Lower leg skin (tissue), 4 donors: ENCODE data around the gene DOCK3. TPM values are rescaled to one million over a fixed set of nuclear protein-coding genes. Genes with fewer than 3 reads are reported as not detected.
"Not testable (repeated sequence)": the region's sequence is repeated elsewhere in the genome, so short reads cannot be mapped to it uniquely, and the experiment has no call there.

Experiments
- DNase-seq, 2 donors: peaks; one replicate each; pipeline ENCODE4 v3.0.0-alpha.2; 2019; ENCODE audit warnings: low spot score in 2 of 2
- H3K4me3 ChIP-seq: fragments of 200-600 bp; sonication (generic); 2 replicates; pipeline ENCODE4 v1.5.1; 2017; ENCODE audit warnings: mild to moderate bottlenecking, low read depth; ENCODE audit not compliant: poor library complexity, severe bottlenecking
- POLR2A ChIP-seq, 2 donors: fragments of 450-650 bp; IDR thresholded peaks; one replicate each; pipeline ENCODE4 v1.6.1; 2016 to 2017; ENCODE audit warnings: antibody characterized with exemption in 2 of 2, mild to moderate bottlenecking in 1 of 2, moderate library complexity in 1 of 2
- WGBS, 2 donors: methylation state at CpG; one replicate each; pipeline ENCODE4 v1.1.5; 2018; 5-methylcytosine and 5-hydroxymethylcytosine counted together
- intact Hi-C: fragments of 100-400 bp; cut with DNase I; formaldehyde crosslinking; loops from one replicate; pipeline ENCODE4 v1.15.0; 2023; ENCODE audit warnings: low total_unique reads
- total RNA-seq, 4 donors: library from RNA; depleted of rRNA; stranded (reverse); fragments of >200 nt; gene quantifications; one replicate each; pipeline ENCODE4 v1.1.0, GENCODE V29; 2016
- TF ChIP-seq, protein P1 (sequence below), 3 donors: fragments of 450-650 bp; IDR thresholded peaks; one replicate each; pipeline ENCODE4 v1.5.1; 2016; ENCODE audit warnings: antibody characterized with exemption in 3 of 3, mild to moderate bottlenecking in 3 of 3, moderate library complexity in 2 of 3

Gene DOCK3
- total RNA-seq, 4 donors from 2014 or later: 2.0 to 4.5 (median 3.0) TPM

DNA sequence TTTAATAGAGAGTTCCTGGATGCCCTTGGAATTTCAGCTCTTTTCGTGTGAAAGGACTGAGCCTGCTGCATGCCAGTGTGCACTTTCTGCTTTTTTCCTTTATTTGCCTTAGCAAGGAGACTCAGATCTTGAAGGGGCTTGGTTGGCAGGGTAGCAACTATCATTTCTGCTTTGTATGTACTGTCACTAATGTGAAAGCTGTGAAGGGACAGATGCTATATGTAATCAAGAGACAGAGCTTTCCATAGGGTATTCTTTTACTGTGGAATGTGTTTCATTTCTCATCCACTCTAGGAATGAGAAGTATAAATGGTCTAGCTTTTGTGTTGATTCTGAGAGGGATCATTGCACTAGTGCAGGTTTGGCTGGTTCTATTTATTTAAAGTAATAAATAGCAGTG lies 377.8 kb downstream of the DOCK3 start:
- H3K4me3 ChIP-seq: no peak overlapping the region
- intact Hi-C loops: no loop called here
- no peak for TF ChIP-seq POLR2A (IDR thresholded peaks at IDR 0.05)
- TF ChIP-seq, protein P1, sequence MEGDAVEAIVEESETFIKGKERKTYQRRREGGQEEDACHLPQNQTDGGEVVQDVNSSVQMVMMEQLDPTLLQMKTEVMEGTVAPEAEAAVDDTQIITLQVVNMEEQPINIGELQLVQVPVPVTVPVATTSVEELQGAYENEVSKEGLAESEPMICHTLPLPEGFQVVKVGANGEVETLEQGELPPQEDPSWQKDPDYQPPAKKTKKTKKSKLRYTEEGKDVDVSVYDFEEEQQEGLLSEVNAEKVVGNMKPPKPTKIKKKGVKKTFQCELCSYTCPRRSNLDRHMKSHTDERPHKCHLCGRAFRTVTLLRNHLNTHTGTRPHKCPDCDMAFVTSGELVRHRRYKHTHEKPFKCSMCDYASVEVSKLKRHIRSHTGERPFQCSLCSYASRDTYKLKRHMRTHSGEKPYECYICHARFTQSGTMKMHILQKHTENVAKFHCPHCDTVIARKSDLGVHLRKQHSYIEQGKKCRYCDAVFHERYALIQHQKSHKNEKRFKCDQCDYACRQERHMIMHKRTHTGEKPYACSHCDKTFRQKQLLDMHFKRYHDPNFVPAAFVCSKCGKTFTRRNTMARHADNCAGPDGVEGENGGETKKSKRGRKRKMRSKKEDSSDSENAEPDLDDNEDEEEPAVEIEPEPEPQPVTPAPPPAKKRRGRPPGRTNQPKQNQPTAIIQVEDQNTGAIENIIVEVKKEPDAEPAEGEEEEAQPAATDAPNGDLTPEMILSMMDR (IDR thresholded peaks at IDR 0.05): no peak
- WGBS, 2 donors: 71 to 83% methylated on average over 1 of the region's 1 CpG
- no peak for DNase-seq

DNA sequence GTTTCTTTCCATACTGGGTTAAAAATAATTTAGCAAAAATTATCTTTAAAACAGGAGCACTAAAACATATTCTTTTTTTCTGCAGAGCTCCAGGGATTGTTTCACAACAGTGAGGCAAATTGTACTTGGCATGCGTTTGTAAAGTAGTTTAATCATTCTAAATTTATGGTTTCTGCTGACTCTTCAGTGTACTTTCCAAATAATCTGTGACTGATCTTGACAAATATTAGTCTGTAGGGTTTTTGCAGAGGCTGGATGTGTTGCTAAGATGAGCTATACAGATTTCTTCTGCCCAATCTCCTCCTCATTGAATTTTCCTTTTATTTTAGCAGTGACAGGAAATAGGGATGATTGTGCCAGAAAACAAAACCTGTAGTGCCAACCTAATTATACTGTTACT lies 382.4 kb downstream of the DOCK3 start:
- no peak overlapping the region for H3K4me3 ChIP-seq
- WGBS, 2 donors: 14 to 24% methylated on average over 1 of the region's 1 CpG
- no peak for DNase-seq
- intact Hi-C loops: no loop called here
- TF ChIP-seq POLR2A (IDR thresholded peaks at IDR 0.05): no peak
- TF ChIP-seq, protein P1 (IDR thresholded peaks at IDR 0.05): no peak

DNA sequence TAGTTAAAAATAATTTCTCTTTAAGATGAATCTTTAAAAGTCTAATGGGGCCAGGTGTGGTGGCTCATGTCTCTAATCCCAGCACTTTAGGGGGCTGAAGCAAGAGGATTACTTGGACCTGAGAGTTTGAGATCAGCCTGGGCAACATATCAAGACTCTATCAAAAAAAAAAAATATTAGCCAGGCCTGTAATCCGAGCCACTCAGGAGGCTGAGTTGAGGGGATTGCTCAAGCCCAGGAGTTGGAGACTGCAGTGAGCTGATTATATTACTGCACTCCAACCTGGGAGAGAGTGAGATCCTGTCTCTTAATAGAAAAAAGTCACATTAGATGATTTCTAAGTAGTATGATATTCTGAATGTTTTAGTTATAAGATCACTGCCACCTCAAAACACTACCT lies 388.3 kb downstream of the DOCK3 start:
- WGBS, 2 donors: 32 to 34% methylated on average over 1 of the region's 1 CpG
- intact Hi-C loops: no loop called here
- no peak overlapping the region for H3K4me3 ChIP-seq
- TF ChIP-seq, protein P1 (IDR thresholded peaks at IDR 0.05): no peak
- no peak for TF ChIP-seq POLR2A (IDR thresholded peaks at IDR 0.05)
- no peak for DNase-seq

DNA sequence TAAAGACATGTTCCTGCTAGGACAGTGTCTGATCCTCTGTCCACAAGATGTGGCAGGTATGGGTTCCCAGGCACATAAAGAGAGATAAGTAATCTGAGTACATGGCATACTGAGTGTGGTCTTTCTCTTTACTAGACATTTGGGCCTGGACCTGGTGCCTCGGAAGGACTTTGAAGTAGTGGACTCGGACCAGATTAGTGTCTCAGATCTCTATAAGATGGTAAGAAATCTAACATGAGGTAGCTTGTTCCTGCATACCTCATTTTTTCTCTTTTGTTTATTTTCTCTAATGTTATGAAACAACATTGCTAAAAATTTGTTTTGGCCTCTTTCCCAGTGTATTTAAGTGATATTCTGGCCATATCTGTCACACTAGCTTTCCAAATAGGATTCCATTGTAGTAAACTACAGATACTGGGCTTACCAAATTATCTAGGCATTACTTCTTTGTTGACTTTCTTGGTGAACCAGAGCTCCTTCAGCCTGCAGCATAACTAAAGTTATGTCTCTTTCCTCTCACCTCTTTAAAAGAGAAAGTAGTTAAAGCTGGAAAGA lies 400.6 kb downstream of the DOCK3 start:
- WGBS, 2 donors: 80 to 84% methylated on average over 2 of the region's 2 CpGs
- no peak overlapping the region for H3K4me3 ChIP-seq
- intact Hi-C loops: no loop called here
- TF ChIP-seq, protein P1 (IDR thresholded peaks at IDR 0.05): no peak
- TF ChIP-seq POLR2A (IDR thresholded peaks at IDR 0.05): no peak
- DNase-seq: no peak

DNA sequence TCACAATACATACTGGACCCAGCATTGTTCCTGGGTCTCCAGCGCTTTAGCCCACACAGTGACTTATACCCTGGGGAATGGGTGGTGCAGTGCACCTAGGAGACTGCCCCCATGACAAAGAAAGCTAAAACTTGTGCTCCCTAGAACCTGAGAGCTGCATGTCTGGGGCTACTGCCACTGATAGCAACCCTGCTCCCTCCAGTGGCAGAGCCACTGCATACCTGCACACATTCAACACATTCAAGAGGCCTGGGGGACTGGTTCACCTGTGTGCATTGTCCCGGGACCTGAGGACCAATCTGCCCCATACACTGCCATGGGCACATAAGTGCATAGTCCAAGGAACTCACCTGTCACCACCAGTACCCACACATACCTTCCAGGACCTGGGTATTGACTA lies 407.6 kb downstream of the DOCK3 start:
- WGBS, 2 donors: 91 to 100% methylated on average over 2 of the region's 2 CpGs
- DNase-seq: no peak
- intact Hi-C loops: no loop called here
- H3K4me3 ChIP-seq: no peak overlapping the region
- TF ChIP-seq, protein P1 (IDR thresholded peaks at IDR 0.05): no peak
- TF ChIP-seq POLR2A (IDR thresholded peaks at IDR 0.05): no peak

DNA sequence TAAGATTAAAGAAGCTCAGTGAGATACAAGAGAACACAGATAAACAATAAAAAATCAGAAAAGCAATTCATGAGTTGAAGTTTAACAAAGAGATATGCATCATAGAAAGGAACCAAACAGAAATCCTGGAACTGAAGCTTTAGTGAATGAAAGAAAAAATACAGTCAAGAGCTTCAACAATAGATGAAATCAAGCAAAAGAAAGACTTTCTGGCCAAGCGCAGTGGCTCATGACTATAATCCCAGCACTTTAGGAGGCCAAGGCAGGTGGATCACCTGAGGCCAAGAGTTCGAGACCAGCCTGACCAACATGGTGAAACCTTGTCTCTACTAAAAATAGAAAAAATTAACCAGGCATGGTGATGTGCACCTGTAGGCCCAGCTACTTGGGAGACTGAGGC lies 408.8 kb downstream of the DOCK3 start:
- intact Hi-C loops: no loop called here
- DNase-seq: no peak
- H3K4me3 ChIP-seq: no peak overlapping the region
- 93% methylated on average over 2 of the region's 2 CpGs for WGBS, 2 donors
- TF ChIP-seq, protein P1 (IDR thresholded peaks at IDR 0.05): no peak
- no peak for TF ChIP-seq POLR2A (IDR thresholded peaks at IDR 0.05)

DNA sequence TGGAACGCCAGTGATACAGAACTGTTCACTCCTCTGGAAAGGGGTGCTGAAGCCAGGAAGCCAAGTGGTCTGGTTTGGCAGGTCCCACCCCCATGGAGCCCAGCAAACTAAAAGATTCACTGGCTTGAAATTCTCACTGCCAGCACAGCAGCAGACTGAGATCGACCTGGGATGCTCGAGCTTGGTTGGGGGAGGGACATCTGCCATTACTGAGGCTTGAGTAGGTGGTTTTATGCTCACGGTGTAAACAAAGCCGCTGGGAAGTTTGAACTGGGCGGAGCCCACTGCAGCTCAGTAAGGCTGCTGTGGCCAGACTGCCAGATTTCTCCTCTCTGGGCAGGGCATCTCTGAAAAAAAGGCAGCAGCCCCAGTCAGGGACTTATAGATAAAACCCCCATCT lies 417.4 kb downstream of the DOCK3 start:
- not testable (repeated sequence) for H3K4me3 ChIP-seq, DNase-seq
- intact Hi-C loops: loop anchor here (5.0 kb wide), 2 partner anchors 50 to 265 kb away; no protein-coding TSS in a partner anchor
- WGBS, 2 donors: 36 to 47% methylated on average over 6 of the region's 6 CpGs

DNA sequence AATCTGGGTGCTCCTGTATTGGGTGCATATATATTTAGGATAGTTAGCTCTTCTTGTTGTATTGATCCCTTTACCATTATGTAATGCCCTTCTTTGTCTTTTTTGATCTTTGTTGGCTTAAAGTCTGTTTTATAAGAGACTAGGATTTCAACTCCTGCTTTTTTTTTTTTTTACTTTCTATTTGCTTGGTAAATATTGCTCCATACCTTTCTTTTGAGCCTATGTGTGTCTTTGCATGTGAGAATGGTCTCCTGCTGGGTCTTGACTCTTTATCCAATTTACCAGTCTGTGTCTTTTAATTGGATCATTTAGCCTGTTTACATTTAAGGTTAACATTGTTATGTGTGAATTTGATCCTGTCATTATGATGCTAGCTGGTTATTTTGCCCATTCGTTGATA lies 420.1 kb downstream of the DOCK3 start:
- intact Hi-C loops: loop anchor here (5.0 kb wide), 2 partner anchors 47 to 262 kb away; no protein-coding TSS in a partner anchor
- DNase-seq, H3K4me3 ChIP-seq: not testable (repeated sequence)
- 29 to 41% methylated on average over 1 of the region's 1 CpG for WGBS, 2 donors
